Bone marrow (tissue), 2 donors: ENCODE results near the gene MAGI2.

Experiments
- DNase-seq, 2 donors: peaks; one replicate each; lab custom pipeline; 2025; lab: John Stamatoyannopoulos, UW

The MAGI2 gene

DNA sequence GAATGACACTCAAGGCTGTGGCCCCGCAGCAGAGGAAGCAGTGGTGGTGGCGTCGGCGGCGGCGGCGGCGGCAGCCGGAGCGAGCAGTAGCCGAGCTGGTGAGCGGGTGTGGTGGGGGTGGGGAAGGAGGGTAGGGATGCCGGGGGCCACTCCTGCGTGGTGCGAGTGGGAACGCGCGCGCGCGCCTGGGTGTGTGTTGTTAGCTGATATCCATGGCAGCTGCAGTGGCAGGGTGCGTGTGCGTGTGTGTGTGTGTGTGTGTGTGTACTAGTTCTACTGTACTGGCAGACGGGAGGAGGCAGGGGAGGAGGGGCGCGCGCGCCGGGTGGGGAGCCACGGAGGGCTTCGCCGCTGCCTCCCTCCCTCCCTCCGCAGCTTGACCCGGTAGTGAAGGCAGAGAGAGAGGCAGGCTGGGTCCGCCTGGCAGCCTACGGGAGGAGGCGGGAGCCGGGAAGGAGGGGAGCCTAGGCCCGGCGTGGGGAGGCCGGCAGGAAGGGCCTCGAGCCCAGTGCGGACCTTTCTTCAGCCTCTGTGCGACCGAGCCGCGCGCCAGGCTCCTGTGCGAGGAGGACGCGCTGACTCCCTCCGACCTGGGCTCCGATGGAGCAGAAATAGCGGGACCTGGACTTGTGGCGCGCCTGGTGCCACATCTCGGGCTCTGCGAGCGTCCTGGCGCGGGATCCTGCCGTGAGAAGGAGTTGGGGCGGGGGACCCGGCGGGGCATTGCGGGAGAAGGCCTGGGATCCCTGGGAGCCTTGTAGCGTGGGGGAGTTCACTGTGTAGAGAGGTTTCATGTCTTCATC, at the start of gene MAGI2:
TSS of gene MAGI2 (minus strand) at position 110 of the 803 bp plus-strand sequence. CDS start 347 bp downstream, outside the sequence.
- no peak for DNase-seq

DNA sequence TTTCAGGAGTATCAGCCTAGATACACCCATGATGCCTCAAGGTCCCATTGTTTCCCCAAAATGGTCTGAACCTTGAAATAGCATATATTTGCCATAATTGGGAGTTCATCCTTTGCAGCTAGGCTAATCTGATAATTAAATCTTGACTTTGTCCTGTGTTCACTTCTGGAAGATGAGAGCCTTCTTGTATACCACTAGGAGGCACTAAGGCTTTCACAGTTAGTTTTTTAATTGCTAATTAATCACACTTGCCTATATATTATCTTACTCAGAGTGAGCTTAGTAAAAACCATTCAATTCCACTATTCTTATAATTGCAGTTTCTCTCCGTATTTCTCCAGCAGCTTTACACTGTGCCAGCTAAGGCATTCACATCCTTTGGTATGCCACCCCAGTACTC, 48.7 kb upstream of the MAGI2 start:
- DNase-seq = no peak

DNA sequence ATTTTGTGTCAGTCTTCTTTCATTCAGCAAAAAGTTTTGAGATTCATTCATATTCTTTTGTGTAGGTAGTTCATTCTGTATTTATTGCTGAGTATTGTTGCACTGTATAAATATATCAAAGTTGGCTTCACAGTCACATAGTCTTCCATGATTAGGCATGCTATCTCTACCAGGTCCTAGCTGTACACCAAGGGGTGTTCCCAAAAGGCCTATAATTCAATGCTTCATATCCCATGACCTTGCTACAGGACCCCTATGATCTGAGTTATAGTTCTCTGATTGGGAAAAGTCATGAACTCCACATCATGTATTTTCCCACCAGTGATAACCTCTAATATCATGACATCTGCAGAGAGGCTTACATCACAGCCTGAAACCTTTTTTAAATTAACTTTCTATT, 47.3 kb upstream of the MAGI2 start:
- DNase-seq = no peak

DNA sequence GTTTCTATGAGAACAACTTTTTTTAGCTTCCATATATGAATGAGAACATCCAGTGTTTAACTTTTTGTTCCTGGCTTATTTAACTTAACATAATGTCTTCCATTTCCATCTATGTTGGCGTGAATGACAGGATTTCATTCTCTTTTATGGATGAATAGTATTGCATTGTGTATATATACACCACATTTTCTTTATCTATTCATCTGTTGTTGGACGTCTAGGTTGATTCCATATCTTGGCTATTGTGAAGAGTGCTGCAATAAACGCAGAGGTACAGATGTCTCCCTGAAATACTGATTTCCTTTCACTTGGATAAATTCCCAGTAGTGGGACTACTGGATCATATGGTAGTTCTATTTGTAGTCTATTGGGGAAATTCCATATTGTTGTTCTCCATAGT, 44.3 kb upstream of the MAGI2 start:
- DNase-seq = no peak

DNA sequence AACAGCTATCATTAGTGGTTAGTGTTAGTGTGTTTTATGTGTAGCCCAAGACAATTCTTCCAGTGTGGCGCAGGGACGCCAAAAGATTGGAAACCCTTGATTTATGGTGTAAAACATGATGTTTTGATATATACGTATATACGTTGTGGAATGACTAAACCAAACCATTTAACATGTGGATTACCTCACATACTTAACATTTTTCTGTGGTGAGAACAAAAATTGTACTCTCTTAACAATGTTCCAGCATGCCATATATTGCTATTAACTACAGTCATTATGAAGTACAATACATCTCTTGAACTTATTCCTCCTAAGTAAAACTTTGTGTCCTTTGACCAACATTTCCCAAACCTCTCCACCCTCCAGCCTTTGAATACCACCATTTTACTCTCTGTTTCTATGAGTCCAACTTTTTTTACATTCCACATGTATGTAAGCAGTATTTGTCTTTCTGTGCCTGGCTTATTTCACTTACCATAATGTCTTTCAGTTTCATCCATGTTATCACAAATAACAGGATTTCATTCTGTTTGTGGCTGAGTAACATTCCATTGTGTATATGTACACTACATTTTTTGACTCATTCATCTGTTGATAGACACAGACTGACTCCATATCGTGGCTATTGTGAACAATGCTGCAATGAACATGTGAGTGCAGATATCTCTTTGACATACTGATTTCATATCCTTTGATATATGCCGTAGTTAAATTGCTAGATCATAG, 42.2 kb upstream of the MAGI2 start:
- no peak for DNase-seq

DNA sequence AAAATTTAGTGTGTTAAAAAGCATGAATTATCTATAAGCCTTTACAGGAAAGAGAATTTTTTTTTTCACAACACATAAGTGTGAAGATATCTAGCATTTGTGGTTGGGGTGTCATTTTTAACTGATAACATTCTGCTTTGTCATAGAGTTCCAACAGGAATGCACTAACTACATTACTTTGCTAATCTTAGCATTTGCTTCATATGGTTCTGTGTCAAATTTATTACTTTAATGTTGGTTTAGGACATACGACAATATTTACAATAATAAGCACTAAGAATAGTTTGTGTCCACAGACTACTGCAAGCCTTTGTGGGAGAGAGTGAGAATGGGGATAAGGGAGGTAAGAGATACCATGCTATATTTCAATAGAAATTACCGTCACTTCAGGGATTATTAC, 40.6 kb upstream of the MAGI2 start:
- no peak for DNase-seq

DNA sequence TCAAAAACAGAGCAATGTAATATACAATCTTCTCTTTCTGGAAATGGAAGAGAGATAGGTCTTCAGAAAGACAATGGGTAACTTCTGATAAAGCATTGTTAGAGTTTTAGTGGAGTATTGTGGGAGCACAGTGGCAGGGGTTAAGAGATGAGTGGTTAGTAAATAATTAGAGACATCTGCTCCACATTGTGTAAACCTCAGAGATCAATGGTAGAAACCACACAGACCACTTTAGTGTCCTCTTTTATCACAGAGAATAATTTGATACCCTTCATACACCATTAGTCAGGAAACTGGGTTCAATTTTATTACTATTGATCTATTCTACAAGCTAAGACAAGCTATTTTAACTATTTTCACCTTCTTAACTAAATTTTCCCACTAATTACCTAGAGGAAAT, 35.9 kb upstream of the MAGI2 start:
- DNase-seq = no peak

DNA sequence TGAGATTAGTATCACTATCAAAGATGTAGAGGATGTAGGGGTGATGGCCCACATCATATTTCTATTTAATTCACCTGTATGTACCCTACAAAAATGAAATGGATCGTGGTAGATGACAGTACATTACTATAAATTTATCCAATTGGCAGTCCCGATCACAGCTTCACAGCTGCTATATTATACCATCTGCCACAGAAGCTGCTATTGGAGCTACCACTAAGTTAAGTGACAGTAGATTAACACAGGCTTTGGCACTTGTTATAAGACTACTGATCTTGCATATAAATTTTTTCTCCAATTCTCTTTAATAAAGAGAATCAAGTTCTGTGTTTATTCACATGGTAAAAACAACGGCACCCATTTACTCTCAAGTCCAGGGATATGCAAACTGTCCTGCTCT, 24.9 kb upstream of the MAGI2 start:
- no peak for DNase-seq

DNA sequence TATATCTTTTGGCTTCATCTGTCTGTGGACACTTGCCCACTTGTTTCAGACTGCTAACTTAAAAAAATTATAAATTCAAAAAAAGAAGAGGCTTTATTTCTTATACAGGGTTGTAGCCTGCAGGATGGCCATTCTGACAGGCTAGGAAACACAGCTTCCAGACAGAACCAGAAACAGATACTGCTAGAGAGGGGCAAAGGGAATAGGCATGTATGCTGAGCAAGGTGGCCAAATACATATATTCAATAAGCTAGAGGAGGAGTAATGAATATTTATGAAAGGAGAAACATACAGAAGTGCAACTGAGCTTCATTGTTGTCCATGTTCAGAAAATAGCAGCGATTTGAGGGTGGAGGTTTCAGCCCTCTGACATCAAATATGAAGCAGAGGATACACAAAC, 22.0 kb upstream of the MAGI2 start:
- DNase-seq = no peak

DNA sequence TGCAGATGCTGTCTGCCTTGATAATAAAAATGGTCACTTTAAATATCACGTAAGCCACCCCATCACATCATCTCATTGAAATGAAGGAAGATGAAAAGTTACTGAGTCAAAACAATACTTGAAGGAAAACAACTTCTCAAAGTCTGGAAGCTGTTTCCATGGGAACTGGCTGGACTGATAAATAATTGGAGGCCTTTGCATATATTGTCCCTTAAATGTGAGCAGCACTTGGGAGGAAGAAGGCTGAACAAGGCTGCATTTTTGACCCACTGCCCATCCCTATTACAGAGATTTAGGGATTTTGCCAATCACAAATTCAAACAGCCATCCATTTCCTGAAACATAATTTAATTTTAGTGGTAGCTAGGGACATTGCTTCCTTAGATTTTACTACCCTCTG, 18.2 kb upstream of the MAGI2 start:
- DNase-seq = no peak

DNA sequence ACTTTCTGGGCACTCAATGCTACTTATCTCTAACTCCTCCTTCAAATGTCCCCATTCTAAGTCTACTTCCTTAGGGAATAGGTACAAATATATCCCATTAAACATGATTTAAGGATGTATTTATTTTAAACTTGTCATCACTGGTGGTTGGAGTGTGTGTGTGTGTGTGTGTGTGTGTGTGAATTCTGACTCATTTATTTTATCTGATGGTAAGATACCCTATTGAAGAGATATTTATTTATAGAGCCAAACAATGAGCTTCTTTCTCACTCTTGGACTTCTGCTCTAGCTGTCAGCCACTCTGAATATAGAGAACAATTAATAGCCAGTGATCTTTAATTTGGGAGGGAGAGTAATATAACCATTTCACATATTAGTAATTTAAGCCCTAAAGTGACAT, 17.8 kb upstream of the MAGI2 start:
- DNase-seq = no peak

DNA sequence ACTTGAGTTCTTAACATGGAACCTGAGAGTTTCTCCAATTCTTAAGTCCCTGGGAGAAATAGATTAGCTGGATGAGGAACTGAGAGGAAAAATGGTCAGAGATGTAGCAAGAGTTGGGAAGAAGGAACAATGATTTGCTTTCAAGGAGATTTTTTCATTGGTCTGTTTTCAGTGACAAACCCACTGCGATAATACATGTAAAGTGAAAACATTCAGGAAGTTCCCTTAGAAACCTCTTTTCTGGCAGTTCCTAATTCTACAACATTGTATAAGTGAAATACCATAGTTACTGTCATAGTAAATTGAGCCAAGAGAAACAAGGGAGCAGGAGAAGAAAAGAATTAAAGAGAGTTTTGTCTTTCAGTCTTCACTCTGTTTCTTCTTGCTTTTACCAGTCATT, 12.1 kb upstream of the MAGI2 start:
- DNase-seq = no peak

DNA sequence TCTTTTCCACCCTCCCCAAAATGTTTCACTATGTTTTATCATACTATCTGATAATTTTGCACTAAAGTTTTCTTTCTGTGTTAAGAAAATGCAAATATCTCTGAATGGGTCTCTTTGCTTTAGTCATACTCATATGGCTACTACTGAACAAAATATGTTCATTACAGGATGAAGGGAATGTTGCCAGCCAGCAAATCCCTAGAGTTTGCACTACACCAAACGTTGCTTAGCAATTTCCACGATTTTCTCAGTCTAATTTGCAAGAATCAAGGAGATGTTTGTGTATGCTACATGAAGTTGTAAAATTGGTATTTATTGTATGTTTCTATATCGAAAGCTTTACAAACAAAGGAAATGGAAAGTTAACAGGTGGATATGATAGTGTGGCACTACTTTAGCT, 10.6 kb upstream of the MAGI2 start:
- DNase-seq = no peak

DNA sequence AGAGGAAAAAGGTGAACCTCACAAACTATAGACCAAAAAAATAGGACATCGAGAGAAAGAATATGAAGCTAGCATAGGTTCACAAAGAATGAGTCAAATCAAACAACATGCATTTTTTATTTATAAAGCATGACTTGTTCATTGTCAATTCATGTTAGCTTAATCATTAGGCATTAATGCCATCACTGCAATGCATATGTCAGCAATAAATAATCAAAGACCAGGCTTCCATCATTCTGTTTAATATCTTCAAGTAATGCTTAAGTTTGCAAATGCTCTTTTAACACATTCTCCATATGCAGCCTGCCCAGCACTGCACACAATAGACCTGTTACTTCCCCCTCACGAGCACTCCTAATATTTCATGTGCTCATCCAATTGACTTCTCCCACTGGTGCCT, 8.9 kb upstream of the MAGI2 start:
- no peak for DNase-seq

DNA sequence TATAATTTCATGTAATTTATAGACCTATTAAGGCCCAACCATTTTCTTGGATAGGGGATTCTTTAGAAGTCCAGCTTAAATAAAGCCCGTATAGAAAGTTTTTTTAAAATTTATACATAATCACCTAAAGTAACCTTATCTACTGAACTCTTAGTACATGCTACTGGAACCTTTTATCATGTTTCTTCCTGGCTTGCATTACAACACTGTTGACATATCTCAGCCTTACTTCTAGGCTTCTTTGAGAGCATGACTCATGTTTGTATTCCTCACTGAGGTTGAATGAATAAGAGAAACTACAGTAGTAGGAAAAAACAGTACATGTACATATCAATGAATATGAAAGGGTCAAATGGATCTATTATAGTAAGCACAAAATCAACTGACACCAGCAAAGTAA, 8.2 kb upstream of the MAGI2 start:
- DNase-seq = no peak

DNA sequence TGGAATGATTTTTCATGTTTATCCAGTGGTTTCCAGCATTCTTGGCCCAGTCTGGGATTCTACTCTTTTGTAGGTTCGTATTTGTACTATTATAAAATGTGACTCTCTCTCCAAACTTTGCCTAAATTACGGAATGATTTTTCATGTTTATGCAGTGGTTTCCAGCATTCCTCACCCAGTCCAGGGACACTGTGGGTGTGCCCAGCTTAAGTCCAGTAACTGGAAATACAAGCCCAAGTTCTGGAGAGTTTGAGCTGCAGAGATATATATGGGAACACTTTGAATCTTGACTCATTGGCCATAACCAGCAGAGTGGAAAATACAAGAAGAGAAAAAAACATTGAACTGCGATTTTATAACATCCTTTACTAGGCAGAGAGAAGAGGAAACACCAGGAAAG, 5.9 kb upstream of the MAGI2 start:
- no peak for DNase-seq

DNA sequence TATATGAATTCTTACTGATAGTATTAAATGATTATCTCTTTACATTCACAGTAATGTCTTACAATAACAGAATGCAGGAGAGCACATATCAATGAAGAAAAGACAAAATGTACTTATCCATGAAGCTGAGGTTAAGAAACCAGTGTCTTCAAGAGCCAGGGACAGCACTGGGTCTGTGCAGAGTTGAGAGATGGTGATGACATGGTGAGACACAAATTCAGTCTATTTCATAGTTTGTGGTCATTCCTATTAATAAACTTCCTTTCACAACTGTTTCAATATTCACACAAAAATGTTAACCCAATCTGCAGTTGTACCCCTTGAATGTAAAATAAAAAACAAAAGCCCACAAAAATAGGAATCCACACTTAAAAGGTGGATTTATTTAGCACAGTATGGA, 5.3 kb upstream of the MAGI2 start:
- no peak for DNase-seq

DNA sequence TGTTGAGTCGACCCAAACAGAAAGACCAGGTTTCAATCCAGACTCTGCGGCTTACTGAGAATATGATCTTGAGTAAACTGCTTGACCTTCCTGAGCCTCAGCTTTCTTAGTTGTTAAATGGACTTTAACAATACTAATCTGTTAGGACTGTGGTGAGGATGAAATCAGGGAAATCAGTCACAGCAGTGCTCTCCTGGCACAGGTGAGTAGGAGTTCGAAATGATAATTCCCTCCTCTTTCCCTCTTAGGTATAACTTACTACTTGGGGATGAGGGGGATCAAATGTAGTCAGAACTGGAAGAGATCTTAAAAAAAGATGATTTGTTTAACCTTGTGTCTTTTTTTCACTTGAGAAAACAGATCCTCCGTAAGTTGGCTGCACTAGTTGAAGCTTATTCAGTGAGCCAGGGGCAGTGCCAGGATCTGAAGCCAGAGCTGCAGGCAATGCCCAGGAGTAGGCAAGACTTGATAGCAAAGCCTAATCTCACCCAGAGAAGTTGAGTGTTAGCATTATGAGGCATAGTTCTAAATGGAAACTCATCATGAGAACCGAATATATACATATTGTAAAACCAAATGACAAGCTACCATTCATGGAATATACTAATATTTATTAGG, 1.8 kb upstream of the MAGI2 start:
- no peak for DNase-seq

DNA sequence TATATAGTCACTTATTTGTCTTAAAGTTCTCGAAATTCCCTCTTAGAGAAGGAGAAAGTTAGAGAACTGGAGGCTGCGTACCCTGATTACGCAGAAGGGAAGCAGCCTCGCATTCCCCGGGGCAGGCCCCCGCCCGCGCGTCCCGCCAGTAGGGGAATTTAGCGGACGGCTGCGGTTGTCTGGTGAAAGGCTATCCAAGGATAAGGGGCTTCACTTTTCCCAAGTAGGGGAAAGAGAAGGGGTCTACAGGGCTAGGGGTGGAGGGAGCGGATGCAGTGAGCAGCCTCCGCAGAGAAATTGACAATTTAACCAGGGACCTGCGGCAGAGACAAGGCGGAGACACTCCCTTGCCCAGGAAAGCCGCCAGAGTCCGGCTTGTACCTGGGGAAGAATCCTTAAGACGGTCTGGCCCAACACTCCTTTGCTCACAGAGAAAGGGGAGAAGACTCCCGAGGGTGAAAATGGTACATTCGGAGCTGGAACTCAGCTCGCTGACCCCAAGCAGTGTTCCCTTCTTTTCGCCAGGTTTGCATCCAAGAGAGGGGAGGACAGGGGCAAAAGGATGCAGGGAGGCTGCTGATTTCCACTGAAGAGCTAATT, 994 bp upstream of the MAGI2 start:
- no peak for DNase-seq

DNA sequence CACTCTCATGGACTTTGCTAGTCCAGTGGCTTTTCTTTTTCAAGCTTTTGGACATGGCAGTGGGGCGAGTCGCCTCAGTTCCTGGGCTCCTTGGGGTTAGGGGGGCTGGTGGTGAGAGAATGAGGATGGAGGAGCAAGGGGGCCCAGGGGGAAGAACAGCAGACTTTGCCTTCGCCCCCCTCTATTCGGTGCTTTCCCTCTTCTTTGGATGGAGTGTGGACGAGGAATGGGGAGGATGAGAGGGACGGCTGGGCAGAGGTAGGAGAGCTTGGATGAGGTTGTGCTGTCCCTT, 255 bp downstream of the MAGI2 start:
- no peak for DNase-seq

DNA sequence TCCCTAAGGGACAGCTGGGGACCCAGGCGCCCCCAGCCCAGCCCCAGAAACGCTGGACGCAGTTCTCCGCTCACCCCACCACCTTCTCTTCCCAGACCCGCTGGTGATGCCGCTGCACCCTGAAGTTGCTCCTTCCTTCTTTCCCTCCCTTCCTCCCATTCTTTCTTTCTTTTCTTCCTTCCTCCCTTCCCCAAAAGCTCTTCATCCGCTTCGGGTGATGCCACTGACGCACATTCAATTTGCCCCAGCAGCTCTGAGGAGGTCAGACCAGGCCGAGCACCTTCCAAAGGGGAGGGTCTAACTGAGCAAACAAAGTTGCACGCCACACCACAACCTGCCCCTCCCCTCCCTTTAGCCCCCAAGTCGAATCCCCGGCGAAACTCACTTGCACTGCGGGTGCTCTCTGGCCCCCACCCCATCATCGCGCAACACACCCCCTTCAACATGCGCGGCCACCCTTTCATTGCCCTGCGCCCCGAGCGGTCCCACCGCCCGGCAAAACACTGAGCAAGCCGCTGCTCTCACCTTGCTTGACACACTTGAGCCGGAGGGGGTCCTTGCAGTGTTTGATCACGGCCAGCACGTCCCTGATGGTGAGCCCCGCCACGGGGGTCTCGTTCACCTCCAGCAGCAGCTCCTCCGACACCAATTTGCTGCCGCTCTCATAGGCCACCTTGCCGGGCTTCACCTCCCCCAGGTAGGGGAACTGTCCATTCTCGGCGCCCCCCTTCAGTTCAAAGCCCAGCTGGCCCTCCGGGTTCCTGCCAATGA, 787 bp downstream of the MAGI2 start:
- DNase-seq = no peak

DNA sequence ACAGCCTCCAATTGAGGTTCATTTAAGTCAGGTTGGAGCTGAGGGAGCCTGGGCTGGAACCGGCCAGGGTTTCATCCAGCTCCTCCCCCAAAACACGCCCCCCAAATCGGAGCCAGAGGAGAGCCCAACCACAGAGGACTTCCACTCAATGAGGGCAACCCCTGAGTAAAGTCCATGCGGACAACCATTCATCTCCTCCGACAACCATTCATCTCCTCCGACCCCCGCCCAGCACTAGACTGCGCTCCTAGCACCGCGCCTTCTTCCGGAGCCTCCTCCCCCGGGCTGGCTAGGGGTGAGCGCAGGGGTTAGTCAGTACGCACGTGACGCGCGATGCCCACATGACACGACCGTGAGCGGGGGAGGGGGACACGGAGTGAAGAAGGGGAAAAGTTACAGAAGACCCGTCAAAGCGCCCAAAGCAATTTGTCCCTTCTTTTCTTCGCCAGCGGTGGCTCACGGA, 1.4 kb downstream of the MAGI2 start:
- no peak for DNase-seq
